Spleen (tissue), 7 donors: ENCODE data around the gene NPC1.

Source experiments
- POLR2A ChIP-seq, 3 donors: fragments of 450-650 bp; IDR thresholded peaks; one replicate each; pipeline ENCODE4 v1.5.1; 2017; ENCODE audit warnings: antibody characterized with exemption in 3 of 3, mild to moderate bottlenecking in 1 of 3
- POLR2AphosphoS5 ChIP-seq, 3 donors: sonication (generic); formaldehyde crosslinking; IDR thresholded peaks; one replicate each; pipeline ENCODE4 v1.5.1; 2017; ENCODE audit warnings: antibody characterized with exemption in 3 of 3
- TF ChIP-seq, protein P1 (sequence below), 11 experiments: fragments of 200-600 bp in 7 of 11; fragments of 450-650 bp in 4 of 11; sonication (generic) in 4 of 11; IDR thresholded peaks in 8 of 11; conservative IDR thresholded peaks in 3 of 11; 1 replicate in 7 of 11; 2 replicates in 4 of 11; pipeline versions ENCODE4 v1.4.0 to v1.8.0; 2016 to 2021; ENCODE audit warnings: antibody characterized with exemption in 11 of 11, inconsistent platforms in 4 of 11, mild to moderate bottlenecking in 1 of 11
- donor health status: DM: no; HTN: no; CAD: no; lungs with moderate emphysema.
- donor health status: DM: no; HTN: no; CAD: no.
- donor health status: DM: no; HTN: no; CAD: no.

GRCh38 chr18:23547306-23547705 is 39.0 kb downstream of the NPC1 start:
- TF ChIP-seq POLR2AphosphoS5 (IDR thresholded peaks at IDR 0.05) (no peak), POLR2A (IDR thresholded peaks at IDR 0.05) (no peak)
- TF ChIP-seq, protein P1, sequence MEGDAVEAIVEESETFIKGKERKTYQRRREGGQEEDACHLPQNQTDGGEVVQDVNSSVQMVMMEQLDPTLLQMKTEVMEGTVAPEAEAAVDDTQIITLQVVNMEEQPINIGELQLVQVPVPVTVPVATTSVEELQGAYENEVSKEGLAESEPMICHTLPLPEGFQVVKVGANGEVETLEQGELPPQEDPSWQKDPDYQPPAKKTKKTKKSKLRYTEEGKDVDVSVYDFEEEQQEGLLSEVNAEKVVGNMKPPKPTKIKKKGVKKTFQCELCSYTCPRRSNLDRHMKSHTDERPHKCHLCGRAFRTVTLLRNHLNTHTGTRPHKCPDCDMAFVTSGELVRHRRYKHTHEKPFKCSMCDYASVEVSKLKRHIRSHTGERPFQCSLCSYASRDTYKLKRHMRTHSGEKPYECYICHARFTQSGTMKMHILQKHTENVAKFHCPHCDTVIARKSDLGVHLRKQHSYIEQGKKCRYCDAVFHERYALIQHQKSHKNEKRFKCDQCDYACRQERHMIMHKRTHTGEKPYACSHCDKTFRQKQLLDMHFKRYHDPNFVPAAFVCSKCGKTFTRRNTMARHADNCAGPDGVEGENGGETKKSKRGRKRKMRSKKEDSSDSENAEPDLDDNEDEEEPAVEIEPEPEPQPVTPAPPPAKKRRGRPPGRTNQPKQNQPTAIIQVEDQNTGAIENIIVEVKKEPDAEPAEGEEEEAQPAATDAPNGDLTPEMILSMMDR (IDR thresholded peaks at IDR 0.05 in 8 of 11, conservative IDR thresholded peaks at IDR 0.05 in 3 of 11), result no peak
